Stimulated activated CD8-positive, alpha-beta memory T cell treated with anti-CD3 and anti-CD28 coated beads, Interleukin-12 subunit alpha, Interleukin-12 subunit beta, amount 100 ng/mL, for 1 hour (primary cell): Measurements from ENCODE around the gene SYTL2.
"Not testable (repeated sequence)": the region's sequence is repeated elsewhere in the genome, so short reads cannot be mapped to it uniquely, and the experiment has no call there.

Experiments used
- DNase-seq: peaks from one replicate; pipeline ENCODE4 v3.0.0-alpha.2; 2020; ENCODE audit warnings: low read depth

The SYTL2 gene

GRCh38 chr11:85791409-85791990, 19.4 kb downstream of the SYTL2 start:
- no peak for DNase-seq

GRCh38 chr11:85787809-85788760, 22.9 kb downstream of the SYTL2 start:
- DNase-seq: no peak

GRCh38 chr11:85787168-85787567, 23.8 kb downstream of the SYTL2 start:
- no peak for DNase-seq

- DNase-seq: no peak
Observed at GRCh38 chr11:85784480-85785265, 26.3 kb downstream of the SYTL2 start.

- no peak for DNase-seq
Observed at GRCh38 chr11:85783758-85784157, 27.2 kb downstream of the SYTL2 start.

GRCh38 chr11:85780780-85781517, 30.0 kb downstream of the SYTL2 start:
- not testable (repeated sequence) for DNase-seq

- DNase-seq: no peak
Observed at GRCh38 chr11:85779956-85780640, 30.8 kb downstream of the SYTL2 start.

- not testable (repeated sequence) for DNase-seq
Observed at GRCh38 chr11:85777603-85777972, 33.4 kb downstream of the SYTL2 start.

GRCh38 chr11:85776951-85777602, 33.9 kb downstream of the SYTL2 start:
- DNase-seq: no peak

GRCh38 chr11:85774256-85775101, 36.5 kb downstream of the SYTL2 start:
- DNase-seq: no peak

- DNase-seq: no peak
Observed at GRCh38 chr11:85772695-85773094, 38.2 kb downstream of the SYTL2 start.

GRCh38 chr11:85771568-85771967, 39.4 kb downstream of the SYTL2 start:
- no peak for DNase-seq

- no peak for DNase-seq
Observed at GRCh38 chr11:85769771-85770170, 41.2 kb downstream of the SYTL2 start.

- DNase-seq: no peak
Observed at GRCh38 chr11:85768473-85769146, 42.3 kb downstream of the SYTL2 start.

- DNase-seq: no peak
Observed at GRCh38 chr11:85767246-85767945, 43.5 kb downstream of the SYTL2 start.

GRCh38 chr11:85766721-85767161, 44.2 kb downstream of the SYTL2 start:
- DNase-seq: no peak

GRCh38 chr11:85764796-85765195, 46.1 kb downstream of the SYTL2 start:
- DNase-seq: no peak

- DNase-seq: no peak
Observed at GRCh38 chr11:85762226-85762625, 48.7 kb downstream of the SYTL2 start.

- DNase-seq: no peak
Observed at GRCh38 chr11:85759915-85760314, 51.0 kb downstream of the SYTL2 start.
